Measurements from ENCODE around the gene RFWD3.

Gene RFWD3

GRCh38 chr16:74649839-74650504 is 16.7 kb downstream of the RFWD3 start:
- ChIA-PET CTCF (interaction anchor here (0.7 to 1.8 kb wide), 3 partner anchors 14 to 30 kb away, joined by 3 to 4 read pairs (median 4); partner anchors contain the start of gene RFWD3), POLR2A (no interaction called here)
- no peak for DNase-seq (ENCODE audit: extremely low spot score)
- TF ChIP-seq CTCF (IDR thresholded peaks at IDR 0.05; ENCODE audit: control extremely low read depth, extremely low read depth, low read depth, missing control alignments), result no peak

- POLR2A ChIA-PET, result interaction anchor here (1.5 kb wide), 1 partner anchor 13 kb away, joined by 3 read pairs; no protein-coding TSS in a partner anchor
- DNase-seq (ENCODE audit: extremely low spot score), result no peak
- TF ChIP-seq CTCF (IDR thresholded peaks at IDR 0.05; ENCODE audit: control extremely low read depth, extremely low read depth, low read depth, missing control alignments), result no peak
- CTCF ChIA-PET, result interaction anchor here (1.0 to 1.7 kb wide), 2 partner anchors 9 to 19 kb away, joined by 3 to 12 read pairs; no protein-coding TSS in a partner anchor
Measured at GRCh38 chr16:74641969-74642368, 24.7 kb downstream of the RFWD3 start.

- ChIA-PET POLR2A (no interaction called here), CTCF (interaction anchor here (0.9 to 2.1 kb wide), 7 partner anchors 14 to 224 kb away, joined by 3 to 8 read pairs (median 3); no protein-coding TSS in a partner anchor)
- no peak for TF ChIP-seq CTCF (IDR thresholded peaks at IDR 0.05; ENCODE audit: control extremely low read depth, extremely low read depth, low read depth, missing control alignments)
- no peak for DNase-seq (ENCODE audit: extremely low spot score)
Measured at GRCh38 chr16:74637742-74638453, 28.8 kb downstream of the RFWD3 start.

- no peak for DNase-seq (ENCODE audit: extremely low spot score)
- ChIA-PET CTCF (interaction anchor here (1.0 to 3.0 kb wide), 4 partner anchors 10 to 166 kb away, joined by 3 to 9 read pairs (median 4); no protein-coding TSS in a partner anchor), POLR2A (interaction anchor here (0.7 kb wide), 1 partner anchor 15 kb away, joined by 4 read pairs; no protein-coding TSS in a partner anchor)
- no peak for TF ChIP-seq CTCF (IDR thresholded peaks at IDR 0.05; ENCODE audit: control extremely low read depth, extremely low read depth, low read depth, missing control alignments)
Measured at GRCh38 chr16:74635303-74635702, 31.4 kb downstream of the RFWD3 start.

- ChIA-PET CTCF (interaction anchor here (1.1 to 3.0 kb wide), 3 partner anchors 8 to 27 kb away, joined by 3 to 9 read pairs (median 5); no protein-coding TSS in a partner anchor), POLR2A (no interaction called here)
- TF ChIP-seq CTCF (IDR thresholded peaks at IDR 0.05; ENCODE audit: control extremely low read depth, extremely low read depth, low read depth, missing control alignments), result no peak
- DNase-seq (ENCODE audit: extremely low spot score), result no peak
Measured at GRCh38 chr16:74633686-74634085, 33.0 kb downstream of the RFWD3 start.

- POLR2A ChIA-PET, result interaction anchor here (0.6 kb wide), 1 partner anchor 238 kb away, joined by 5 read pairs; no protein-coding TSS in a partner anchor
- TF ChIP-seq CTCF (IDR thresholded peaks at IDR 0.05; ENCODE audit: control extremely low read depth, extremely low read depth, low read depth, missing control alignments), result no peak
- no peak for DNase-seq (ENCODE audit: extremely low spot score)
- CTCF ChIA-PET, result interaction anchor here (1.3 to 1.5 kb wide), 3 partner anchors 16 to 319 kb away, joined by 3 to 6 read pairs (median 5); no protein-coding TSS in a partner anchor
Measured at GRCh38 chr16:74627506-74628220, 39.0 kb downstream of the RFWD3 start.

Data from GM10248 (cell line).